ENCODE data around the gene SLC28A1. TPM values are rescaled to one million over a fixed set of nuclear protein-coding genes. Genes with fewer than 3 reads are reported as not detected.

Gene SLC28A1
- total RNA-seq, 1 experiment from 2014 or later, result not detected

- CTCF ChIA-PET, result no interaction called here
- no peaks in the 10 kb centered on the region for H3K36me3 ChIP-seq (ENCODE audit: control insufficient read depth in 1 of 2, insufficient read depth in 2 of 2, low read length in 2 of 2)
- H3K4me1 ChIP-seq (ENCODE audit: control insufficient read depth in 1 of 2, insufficient read depth in 2 of 2, low read length in 2 of 2), result peaks cover 0 to under 1% of the 10 kb centered on the region in 2 experiments; a peak in 2 of 4 replicates
- H3K9me3 ChIP-seq (ENCODE audit: control insufficient read depth in 1 of 2, insufficient read depth in 1 of 2, low read depth in 1 of 2, low read length in 2 of 2), result no peaks in the 10 kb centered on the region
- no peak for ATAC-seq
- no peaks in the 10 kb centered on the region for H4K20me1 ChIP-seq (ENCODE audit: insufficient read depth)
- no peak overlapping the region for H3K27ac ChIP-seq (ENCODE audit: low read depth, low read length)
- H3K4me3 ChIP-seq (replicated peaks in 1 of 2; ENCODE audit: low read depth in 1 of 2, low read length in 2 of 2), result no peak overlapping the region
- BruUV-seq (replicated peaks), result no TSS peak
- no peak overlapping the region for H2AFZ ChIP-seq (ENCODE audit: low read depth, low read length, poor library complexity, severe bottlenecking)
- H3K79me2 ChIP-seq (ENCODE audit: insufficient read depth, low read length), result no peaks in the 10 kb centered on the region
- POLR2A ChIA-PET, result no interaction called here
- H3K9ac ChIP-seq (ENCODE audit: low read length), result no peak overlapping the region
- no peaks in the 10 kb centered on the region for H3K9me2 ChIP-seq (ENCODE audit: insufficient read depth)
- TF ChIP-seq TCF7L2 (IDR thresholded peaks at IDR 0.05; ENCODE audit: borderline replicate concordance, extremely low read depth, insufficient read depth, insufficient read length) (no peak), RAD21 (IDR thresholded peaks at IDR 0.05; ENCODE audit: low read depth) (no peak), ELF1 (IDR thresholded peaks at IDR 0.05; ENCODE audit: borderline replicate concordance, low read depth) (no peak), MAX (IDR thresholded peaks at IDR 0.05) (no peak), ZFX (IDR thresholded peaks at IDR 0.05) (no peak), POLR2A (IDR thresholded peaks at IDR 0.05; ENCODE audit: borderline replicate concordance, extremely low read depth, insufficient read depth, insufficient read length) (no peak), EZH2phosphoT487 (IDR thresholded peaks at IDR 0.05; ENCODE audit: borderline replicate concordance) (no peak), CEBPB (IDR thresholded peaks at IDR 0.05; ENCODE audit: low read depth) (no peak), SIN3A (IDR thresholded peaks at IDR 0.05; ENCODE audit: low read depth) (no peak), SP1 (IDR thresholded peaks at IDR 0.05; ENCODE audit: low read depth) (no peak), YY1 (IDR thresholded peaks at IDR 0.05; ENCODE audit: extremely low read depth, insufficient replicate concordance, low read depth, low read length) (no peak), EGR1 (IDR thresholded peaks at IDR 0.05; ENCODE audit: low read depth) (no peak), REST (IDR thresholded peaks at IDR 0.05; ENCODE audit: low read depth) (no peak), CTCF (IDR thresholded peaks at IDR 0.05 in 2 of 3, conservative IDR thresholded peaks at IDR 0.05 in 1 of 3; ENCODE audit: borderline replicate concordance in 1 of 3, insufficient read depth in 1 of 3, low read depth in 2 of 3, low read length in 2 of 3) (no peak)
- H3K27me3 ChIP-seq (ENCODE audit: insufficient read depth, low read length), result no peaks in the 10 kb centered on the region
- DNase-seq (ENCODE audit: low read depth, low spot score), result no peak
- no peak overlapping the region for H3K4me2 ChIP-seq (ENCODE audit: low read length)
- RAD21 ChIA-PET (ENCODE audit: low non-redundant PET in 1 of 2, low total read pairs in 2 of 2, uncharacterized antibody in 2 of 2, unreplicated experiment in 2 of 2), result no interaction called here
- intact Hi-C loops (cut with micrococcal nuclease), result no loop called here
Measured at GRCh38 chr15:84961114-84961452, 76.6 kb downstream of the SLC28A1 start.
